Cardiac septum (tissue), 1 donor: ENCODE results near the gene ERVMER34-1. TPM values are rescaled to one million over a fixed set of nuclear protein-coding genes. Genes with fewer than 3 reads are reported as not detected.
A peak's percentile ranks its signal among the peaks of the same experiment; 100 is the strongest.

Source experiments
- DNase-seq: peaks from one replicate; pipeline ENCODE4 v3.0.0-alpha.2; 2020; ENCODE audit warnings: low spot score
- intact Hi-C: fragments of 100-400 bp; cut with DNase I; formaldehyde crosslinking; loops from one replicate; pipeline ENCODE4 v1.14.0; 2022
- total RNA-seq: library from RNA; stranded (reverse); fragmentation: NEBNext Ultra II Directional; extraction: Animal tissue kit (Norgen Biotek cat#: 25700); gene quantifications from one replicate; pipeline ENCODE4 v1.2.1, GENCODE V29; 2021
- donor health status: DM: no; HTN: no; CAD: no.

Gene ERVMER34-1
- total RNA-seq, 1 donor from 2014 or later: 3.4 TPM

GRCh38 chr4:52726826-52727580 is 24.2 kb downstream of the ERVMER34-1 start:
- intact Hi-C loops: no loop called here
- no peak for DNase-seq

- peak; percentile 93 for DNase-seq
- intact Hi-C loops: no loop called here
Observed at GRCh38 chr4:52721968-52722815, 29.0 kb downstream of the ERVMER34-1 start.

- intact Hi-C loops: no loop called here
- DNase-seq: no peak
Observed at GRCh38 chr4:52718123-52718522, 33.1 kb downstream of the ERVMER34-1 start.

GRCh38 chr4:52716364-52717151 is 34.7 kb downstream of the ERVMER34-1 start:
- no peak for DNase-seq
- intact Hi-C loops: no loop called here

- DNase-seq: no peak
- intact Hi-C loops: no loop called here
Observed at GRCh38 chr4:52715914-52716313, 35.3 kb downstream of the ERVMER34-1 start.

GRCh38 chr4:52715255-52715897 is 35.8 kb downstream of the ERVMER34-1 start:
- DNase-seq: no peak
- intact Hi-C loops: no loop called here

GRCh38 chr4:52714597-52715254 is 36.5 kb downstream of the ERVMER34-1 start:
- no peak for DNase-seq
- intact Hi-C loops: loop anchor here (5.0 kb wide), 4 partner anchors 127 to 268 kb away; no protein-coding TSS in a partner anchor

GRCh38 chr4:52713456-52713937 is 37.7 kb downstream of the ERVMER34-1 start:
- no peak for DNase-seq
- intact Hi-C loops: loop anchor here (2.0 to 5.0 kb wide), 5 partner anchors 126 to 269 kb away; partner anchors contain the start of gene RASL11B

GRCh38 chr4:52712251-52713130 is 38.7 kb downstream of the ERVMER34-1 start:
- DNase-seq: peak; percentile 98
- intact Hi-C loops: loop anchor here (1.0 to 5.0 kb wide), 6 partner anchors 53 to 270 kb away; partner anchors contain the start of genes RASL11B and USP46

- intact Hi-C loops: loop anchor here (1.0 to 5.0 kb wide), 6 partner anchors 53 to 270 kb away; partner anchors contain the start of genes RASL11B and USP46
- no peak for DNase-seq
Observed at GRCh38 chr4:52711834-52712250, 39.4 kb downstream of the ERVMER34-1 start.

- DNase-seq: no peak
- intact Hi-C loops: loop anchor here (5.0 kb wide), 4 partner anchors 124 to 271 kb away; no protein-coding TSS in a partner anchor
Observed at GRCh38 chr4:52711272-52711671, 40.0 kb downstream of the ERVMER34-1 start.

- intact Hi-C loops: no loop called here
- no peak for DNase-seq
Observed at GRCh38 chr4:52709155-52709554, 42.1 kb downstream of the ERVMER34-1 start.

- no peak for DNase-seq
- intact Hi-C loops: no loop called here
Observed at GRCh38 chr4:52704661-52705060, 46.6 kb downstream of the ERVMER34-1 start.

GRCh38 chr4:52704133-52704532 is 47.1 kb downstream of the ERVMER34-1 start:
- intact Hi-C loops: no loop called here
- DNase-seq: no peak

- intact Hi-C loops: no loop called here
- no peak for DNase-seq
Observed at GRCh38 chr4:52701207-52701606, 50.0 kb downstream of the ERVMER34-1 start.

GRCh38 chr4:52694936-52695335 is 56.3 kb downstream of the ERVMER34-1 start:
- intact Hi-C loops: no loop called here
- no peak for DNase-seq

GRCh38 chr4:52693492-52693891 is 57.7 kb downstream of the ERVMER34-1 start:
- no peak for DNase-seq
- intact Hi-C loops: no loop called here
